Kidney epithelial cell (primary cell): ENCODE measurements around the gene KRTCAP2. TPM values are rescaled to one million over a fixed set of nuclear protein-coding genes. Genes with fewer than 3 reads are reported as not detected.

Source experiments
- DNase-seq: peaks from one replicate; pipeline ENCODE4 v3.0.0-alpha.2; 2010; ENCODE audit warnings: low read depth
- H3K27me3 ChIP-seq: 2 replicates; pipeline ENCODE4 v1.6.0; 2011; ENCODE audit warnings: low read length; ENCODE audit not compliant: control insufficient read depth, insufficient read depth
- H3K36me3 ChIP-seq: 2 replicates; pipeline ENCODE4 v1.5.1; 2011; ENCODE audit warnings: low read length; ENCODE audit not compliant: control insufficient read depth, insufficient read depth
- H3K4me3 ChIP-seq: 2 replicates; pipeline ENCODE4 v1.5.1; 2011; ENCODE audit warnings: low read depth, mild to moderate bottlenecking, control low read depth, low read length
- total RNA-seq: library from RNA; depleted of rRNA; stranded (reverse); fragments of >200 nt; gene quantifications from 2 replicates; pipeline ENCODE4 v1.2.3, GENCODE V29; 2015
- TF ChIP-seq, protein P1 (sequence below): IDR thresholded peaks from 2 replicates; pipeline ENCODE4 v1.5.1; 2011; ENCODE audit warnings: mild to moderate bottlenecking, moderate library complexity, low read length, control low read depth, inconsistent platforms; ENCODE audit not compliant: insufficient read depth, poor library complexity, severe bottlenecking

KRTCAP2 gene
- total RNA-seq, 1 donor from 2014 or later, result 207 TPM

DNA sequence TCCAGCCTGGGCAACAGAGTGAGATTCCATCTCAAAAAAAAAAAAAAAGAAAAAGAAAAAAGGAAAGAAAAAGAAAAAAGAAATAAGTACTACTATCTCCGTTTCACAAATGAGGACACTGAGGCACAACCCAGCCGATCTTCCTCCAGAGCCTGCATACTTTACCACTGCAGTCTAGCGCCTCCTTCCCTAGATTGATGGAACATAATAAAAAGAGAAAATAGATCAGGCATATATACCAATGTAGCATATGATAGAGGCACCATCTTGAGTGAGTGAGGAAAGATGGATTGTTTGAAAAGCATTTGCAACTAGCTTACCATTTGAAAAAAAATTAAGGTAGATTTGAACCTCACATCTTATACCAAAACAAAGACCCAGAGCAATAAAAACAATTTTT, 27.6 kb downstream of the KRTCAP2 start:
- TF ChIP-seq, protein P1, sequence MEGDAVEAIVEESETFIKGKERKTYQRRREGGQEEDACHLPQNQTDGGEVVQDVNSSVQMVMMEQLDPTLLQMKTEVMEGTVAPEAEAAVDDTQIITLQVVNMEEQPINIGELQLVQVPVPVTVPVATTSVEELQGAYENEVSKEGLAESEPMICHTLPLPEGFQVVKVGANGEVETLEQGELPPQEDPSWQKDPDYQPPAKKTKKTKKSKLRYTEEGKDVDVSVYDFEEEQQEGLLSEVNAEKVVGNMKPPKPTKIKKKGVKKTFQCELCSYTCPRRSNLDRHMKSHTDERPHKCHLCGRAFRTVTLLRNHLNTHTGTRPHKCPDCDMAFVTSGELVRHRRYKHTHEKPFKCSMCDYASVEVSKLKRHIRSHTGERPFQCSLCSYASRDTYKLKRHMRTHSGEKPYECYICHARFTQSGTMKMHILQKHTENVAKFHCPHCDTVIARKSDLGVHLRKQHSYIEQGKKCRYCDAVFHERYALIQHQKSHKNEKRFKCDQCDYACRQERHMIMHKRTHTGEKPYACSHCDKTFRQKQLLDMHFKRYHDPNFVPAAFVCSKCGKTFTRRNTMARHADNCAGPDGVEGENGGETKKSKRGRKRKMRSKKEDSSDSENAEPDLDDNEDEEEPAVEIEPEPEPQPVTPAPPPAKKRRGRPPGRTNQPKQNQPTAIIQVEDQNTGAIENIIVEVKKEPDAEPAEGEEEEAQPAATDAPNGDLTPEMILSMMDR, result no peak
- Histone ChIP-seq H3K4me3 (no peak overlapping the region), H3K36me3 (no peaks in the 10 kb centered on the region), H3K27me3 (no peaks in the 10 kb centered on the region)
- DNase-seq, result no peak

DNA sequence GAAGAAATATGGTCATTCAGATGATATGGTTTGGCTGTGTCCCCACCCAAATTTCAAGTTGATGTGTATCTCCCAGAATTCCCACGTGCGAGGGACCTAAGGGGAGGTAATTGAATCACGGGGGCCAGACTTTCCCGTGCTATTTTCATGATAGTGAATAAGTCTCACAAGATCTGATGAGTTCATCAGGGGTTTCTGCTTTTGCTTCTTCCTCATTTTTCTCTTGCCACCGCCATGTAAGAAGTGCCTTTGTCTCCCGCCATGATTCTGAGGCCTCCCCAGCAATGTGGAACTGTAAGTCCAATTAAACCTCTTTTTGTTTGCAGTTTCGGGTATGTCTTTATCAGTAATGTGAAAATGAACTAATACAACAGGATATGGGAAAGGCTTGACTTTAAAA, 31.4 kb downstream of the KRTCAP2 start:
- no peaks in the 10 kb centered on the region for H3K27me3 ChIP-seq

DNA sequence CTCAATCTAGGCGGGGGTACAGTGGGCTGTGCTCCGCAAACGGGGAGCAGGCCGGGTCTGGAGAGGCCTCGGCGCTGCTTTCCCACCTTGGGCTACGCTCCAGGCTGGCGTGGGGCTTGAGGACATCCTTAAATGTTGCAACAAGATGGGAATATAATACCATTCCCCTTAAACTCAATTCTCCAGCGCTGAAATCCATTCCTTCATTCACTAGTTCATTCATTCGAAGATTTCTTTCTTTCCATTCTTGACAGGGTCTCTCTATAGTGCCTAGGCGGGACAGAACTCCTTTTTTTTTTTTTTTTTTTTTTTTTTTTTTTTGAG, 32.5 kb downstream of the KRTCAP2 start:
- H3K4me3 ChIP-seq, result peak overlapping the region; percentile 84
- H3K27me3 ChIP-seq, result no peaks in the 10 kb centered on the region
- no peaks in the 10 kb centered on the region for H3K36me3 ChIP-seq
- TF ChIP-seq, protein P1, result no peak
- no peak for DNase-seq

More for the DNA sequence above, 31.4 kb downstream of the KRTCAP2 start:
- TF ChIP-seq, protein P1, result no peak
- no peak overlapping the region for H3K4me3 ChIP-seq
- DNase-seq, result no peak
- H3K36me3 ChIP-seq, result no peaks in the 10 kb centered on the region

DNA sequence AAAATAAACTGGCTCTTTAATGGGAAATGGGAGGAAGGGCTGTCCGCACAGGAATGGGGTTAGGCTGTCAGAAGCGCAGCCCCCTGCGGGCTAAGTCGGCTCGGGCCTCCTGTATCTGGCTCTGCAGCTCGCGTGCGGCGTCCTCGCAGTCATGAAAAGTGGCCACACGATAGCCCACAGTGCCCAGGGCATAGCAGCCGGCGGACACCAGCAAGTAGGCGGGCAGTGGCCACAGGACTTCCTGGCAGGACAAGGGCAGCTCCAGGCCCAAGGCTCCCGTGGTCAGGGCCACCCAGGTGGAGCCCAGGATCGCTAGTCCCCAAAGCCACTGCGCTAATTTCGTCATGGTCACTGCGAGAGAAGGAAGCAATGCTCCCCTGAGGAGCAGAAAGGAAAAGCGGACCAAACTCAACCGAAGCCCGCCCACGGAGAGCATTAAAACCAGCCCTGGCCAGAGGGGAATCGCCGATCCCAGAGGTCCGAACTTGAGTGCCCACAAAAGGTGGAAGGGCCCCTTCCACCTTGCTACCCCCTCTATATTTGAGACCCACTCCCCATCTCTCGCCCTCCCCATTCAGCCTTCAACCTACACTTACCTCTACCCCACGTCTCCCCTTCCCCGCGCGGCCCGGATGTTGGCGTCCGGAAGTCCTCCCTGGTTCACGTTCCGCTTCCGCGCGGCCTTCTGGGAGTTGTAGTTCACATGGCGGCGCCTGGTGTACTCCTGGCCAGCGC, 33.0 kb downstream of the KRTCAP2 start, which contains the start of gene DPM3:
Gene DPM3 (minus strand): TSS at position 637 of the 735 bp plus-strand sequence. CDS start 291 bp downstream, at position 346.
- no peak for DNase-seq

DNA sequence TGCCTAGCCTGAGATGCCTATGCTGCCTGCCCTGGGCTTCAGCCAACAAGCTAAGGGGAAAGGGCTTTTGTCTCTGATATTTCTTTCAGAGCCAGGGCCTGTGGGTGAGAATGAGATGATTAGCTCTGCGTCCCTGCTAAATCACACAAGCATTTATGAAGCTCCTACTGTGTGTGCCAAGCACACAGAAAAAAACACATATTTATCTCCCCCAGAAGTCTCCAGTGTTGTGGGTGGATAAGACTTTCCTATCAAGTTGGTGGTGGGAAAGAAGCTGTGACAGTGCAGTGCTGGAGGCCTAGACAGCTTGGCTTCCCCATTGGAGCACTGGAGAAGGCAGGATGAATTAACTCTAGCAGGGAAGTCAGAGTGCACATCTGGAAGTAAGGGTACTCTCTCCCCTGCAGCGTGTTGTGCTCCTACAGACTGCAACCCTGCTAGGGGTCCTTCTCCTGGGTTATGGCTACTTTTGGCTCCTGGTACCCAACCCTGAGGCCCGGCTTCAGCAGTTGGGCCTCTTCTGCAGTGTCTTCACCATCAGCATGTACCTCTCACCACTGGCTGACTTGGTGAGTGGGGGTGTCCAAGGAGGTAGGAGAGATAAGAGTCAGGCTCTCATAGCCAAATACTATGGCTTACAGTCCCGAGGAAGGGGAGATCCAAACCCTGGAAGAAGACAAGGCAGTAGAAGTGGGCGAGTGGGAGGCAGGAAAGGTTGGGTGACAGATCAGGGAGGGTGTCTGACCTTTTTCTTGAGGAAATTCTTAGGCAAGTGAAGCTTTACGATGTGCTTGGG, 35.8 kb downstream of the KRTCAP2 start:
- DNase-seq, result no peak
- TF ChIP-seq, protein P1, result no peak
- no peaks in the 10 kb centered on the region for H3K27me3 ChIP-seq
- H3K4me3 ChIP-seq, result no peak overlapping the region
- H3K36me3 ChIP-seq, result peaks cover 4% of the 10 kb centered on the region

More for the DNA sequence above, 33.0 kb downstream of the KRTCAP2 start, which contains the start of gene DPM3:
- Histone ChIP-seq H3K36me3 (no peaks in the 10 kb centered on the region), H3K4me3 (peak within 1 kb of the TSS; percentile 84), H3K27me3 (no peaks in the 10 kb centered on the region)
- TF ChIP-seq, protein P1, result no peak
